ENCODE data around the gene ZNF789. TPM values are rescaled to one million over a fixed set of nuclear protein-coding genes. Genes with fewer than 3 reads are reported as not detected.

The ZNF789 gene
- total RNA-seq, 1 experiment from 2014 or later: 38.8 TPM

GRCh38 chr7:99448855-99449254 lies 23.8 kb upstream of the ZNF789 start:
- CTCF ChIA-PET: no interaction called here
- H4K20me1 ChIP-seq (ENCODE audit: insufficient read depth): 0 out of 2 replicates have a peak, but pooled peaks cover 7% of the 10 kb centered on the region
- no TSS peak for BruUV-seq (replicated peaks)

GRCh38 chr7:99449326-99449725 lies 23.4 kb upstream of the ZNF789 start:
- H3K79me2 ChIP-seq (ENCODE audit: low read depth): no peaks in the 10 kb centered on the region
- no peak overlapping the region for H3K4me2 ChIP-seq
- no peaks in the 10 kb centered on the region for H3K27me3 ChIP-seq (ENCODE audit: insufficient read depth, low read depth)
- intact Hi-C loops (cut with micrococcal nuclease; ENCODE audit: unreplicated experiment): no loop called here
- H3K9me2 ChIP-seq (ENCODE audit: insufficient read depth): no peaks in the 10 kb centered on the region
- H4K20me1 ChIP-seq (ENCODE audit: insufficient read depth): 0 out of 2 replicates have a peak, but pooled peaks cover 7% of the 10 kb centered on the region
- no peaks in the 10 kb centered on the region; the same call in 1 of the 2 replicates for H3F3A ChIP-seq (ENCODE audit: insufficient read depth, low read depth)
- DNase-seq: no peak
- H3K4me1 ChIP-seq (replicated peaks; ENCODE audit: insufficient read depth): no peaks in the 10 kb centered on the region
- no peak overlapping the region for H3K4me3 ChIP-seq
- H3K9me3 ChIP-seq (ENCODE audit: insufficient read depth, low read depth): no peaks in the 10 kb centered on the region
- H3K27ac ChIP-seq: no peak overlapping the region
- BruUV-seq (replicated peaks): no TSS peak
- ChIA-PET CTCF (no interaction called here), POLR2A (ENCODE audit: unreplicated experiment) (no interaction called here)
- H3K36me3 ChIP-seq (ENCODE audit: low read depth): peaks cover 10% of the 10 kb centered on the region
- TF ChIP-seq, protein P1, sequence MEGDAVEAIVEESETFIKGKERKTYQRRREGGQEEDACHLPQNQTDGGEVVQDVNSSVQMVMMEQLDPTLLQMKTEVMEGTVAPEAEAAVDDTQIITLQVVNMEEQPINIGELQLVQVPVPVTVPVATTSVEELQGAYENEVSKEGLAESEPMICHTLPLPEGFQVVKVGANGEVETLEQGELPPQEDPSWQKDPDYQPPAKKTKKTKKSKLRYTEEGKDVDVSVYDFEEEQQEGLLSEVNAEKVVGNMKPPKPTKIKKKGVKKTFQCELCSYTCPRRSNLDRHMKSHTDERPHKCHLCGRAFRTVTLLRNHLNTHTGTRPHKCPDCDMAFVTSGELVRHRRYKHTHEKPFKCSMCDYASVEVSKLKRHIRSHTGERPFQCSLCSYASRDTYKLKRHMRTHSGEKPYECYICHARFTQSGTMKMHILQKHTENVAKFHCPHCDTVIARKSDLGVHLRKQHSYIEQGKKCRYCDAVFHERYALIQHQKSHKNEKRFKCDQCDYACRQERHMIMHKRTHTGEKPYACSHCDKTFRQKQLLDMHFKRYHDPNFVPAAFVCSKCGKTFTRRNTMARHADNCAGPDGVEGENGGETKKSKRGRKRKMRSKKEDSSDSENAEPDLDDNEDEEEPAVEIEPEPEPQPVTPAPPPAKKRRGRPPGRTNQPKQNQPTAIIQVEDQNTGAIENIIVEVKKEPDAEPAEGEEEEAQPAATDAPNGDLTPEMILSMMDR (conservative IDR thresholded peaks at IDR 0.05): no peak
- no peak for TF ChIP-seq EZH2 (IDR thresholded peaks at IDR 0.05; ENCODE audit: low read depth)
- no peak overlapping the region for H2AFZ ChIP-seq

More at GRCh38 chr7:99448855-99449254, 23.8 kb upstream of the ZNF789 start:
- H3K4me1 ChIP-seq (replicated peaks; ENCODE audit: insufficient read depth): no peaks in the 10 kb centered on the region
- H3K4me2 ChIP-seq: no peak overlapping the region
- intact Hi-C loops (cut with micrococcal nuclease; ENCODE audit: unreplicated experiment): no loop called here
- H3K9me3 ChIP-seq (ENCODE audit: insufficient read depth, low read depth): no peaks in the 10 kb centered on the region
- TF ChIP-seq, protein P1 (conservative IDR thresholded peaks at IDR 0.05): no peak
- TF ChIP-seq EZH2 (IDR thresholded peaks at IDR 0.05; ENCODE audit: low read depth): no peak
- no peaks in the 10 kb centered on the region for H3K9me2 ChIP-seq (ENCODE audit: insufficient read depth)
- no peaks in the 10 kb centered on the region; the same call in 1 of the 2 replicates for H3F3A ChIP-seq (ENCODE audit: insufficient read depth, low read depth)
- H2AFZ ChIP-seq: no peak overlapping the region
- H3K36me3 ChIP-seq (ENCODE audit: low read depth): peaks cover 10% of the 10 kb centered on the region
- POLR2A ChIA-PET (ENCODE audit: unreplicated experiment): no interaction called here
- no peak overlapping the region for H3K27ac ChIP-seq
- no peaks in the 10 kb centered on the region for H3K27me3 ChIP-seq (ENCODE audit: insufficient read depth, low read depth)
- DNase-seq: no peak
- H3K4me3 ChIP-seq: no peak overlapping the region
- no peaks in the 10 kb centered on the region for H3K79me2 ChIP-seq (ENCODE audit: low read depth)

DNA sequence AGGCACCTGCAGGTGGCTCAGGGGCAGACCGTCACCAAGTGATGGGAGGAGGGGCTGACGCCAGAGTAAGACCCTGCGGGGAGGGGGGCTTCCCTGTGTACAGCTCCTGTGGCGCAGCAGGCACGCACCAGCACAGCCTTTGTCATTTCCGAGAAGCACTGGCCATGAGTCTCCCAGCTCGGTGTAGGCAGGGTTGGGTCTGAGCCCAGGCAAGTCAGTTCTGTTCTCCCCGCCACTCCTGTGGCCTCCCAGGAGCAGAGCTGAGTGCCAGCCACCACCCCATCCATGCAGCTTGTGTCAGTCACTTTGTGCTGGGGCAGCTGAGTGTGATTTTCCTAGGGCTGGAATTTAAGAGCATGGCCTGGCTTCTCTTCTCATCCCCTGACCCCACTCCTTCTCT lies 20.8 kb upstream of the ZNF789 start:
- TF ChIP-seq EZH2 (IDR thresholded peaks at IDR 0.05; ENCODE audit: low read depth): no peak
- TF ChIP-seq, protein P1 (conservative IDR thresholded peaks at IDR 0.05): no peak
- no peak for DNase-seq
- BruUV-seq (replicated peaks): no TSS peak
- H3K79me2 ChIP-seq (ENCODE audit: low read depth): no peaks in the 10 kb centered on the region
- no peak overlapping the region for H3K4me2 ChIP-seq
- H3K4me1 ChIP-seq (replicated peaks; ENCODE audit: insufficient read depth): no peaks in the 10 kb centered on the region
- intact Hi-C loops (cut with micrococcal nuclease; ENCODE audit: unreplicated experiment): no loop called here
- no peak overlapping the region for H2AFZ ChIP-seq
- peaks cover 14% of the 10 kb centered on the region; the same call in 1 of the 2 replicates for H4K20me1 ChIP-seq (ENCODE audit: insufficient read depth)
- H3F3A ChIP-seq (ENCODE audit: insufficient read depth, low read depth): no peaks in the 10 kb centered on the region; the same call in 1 of the 2 replicates
- no peak overlapping the region for H3K4me3 ChIP-seq
- CTCF ChIA-PET: no interaction called here
- H3K27ac ChIP-seq: no peak overlapping the region
- H3K9me3 ChIP-seq (ENCODE audit: insufficient read depth, low read depth): no peaks in the 10 kb centered on the region
- H3K36me3 ChIP-seq (ENCODE audit: low read depth): peaks cover 10% of the 10 kb centered on the region
- H3K9me2 ChIP-seq (ENCODE audit: insufficient read depth): no peaks in the 10 kb centered on the region
- H3K27me3 ChIP-seq (ENCODE audit: insufficient read depth, low read depth): no peaks in the 10 kb centered on the region
- POLR2A ChIA-PET (ENCODE audit: unreplicated experiment): no interaction called here

Measured in PC-9 (cell line).